Measurements from ENCODE around the gene PCDH9.

The PCDH9 gene

DNA sequence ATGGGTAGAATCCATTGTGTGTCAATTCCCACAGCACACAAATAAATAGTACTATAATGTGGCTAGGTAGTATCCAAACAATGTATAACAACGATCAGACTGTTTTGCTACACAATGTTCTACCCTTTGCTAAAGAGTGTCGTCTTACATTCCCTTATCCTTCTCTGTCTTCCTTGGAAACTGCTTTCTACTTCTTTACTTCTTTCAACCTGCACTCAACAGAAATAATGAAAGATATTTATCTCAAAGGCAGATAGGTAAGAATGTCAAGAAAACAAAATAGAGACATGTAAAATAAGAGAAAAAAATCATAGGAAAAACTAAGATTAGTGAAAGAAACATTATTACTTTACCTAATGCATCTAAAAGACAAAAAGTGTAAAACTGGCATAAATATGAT, 814.7 kb downstream of the PCDH9 start:
- TF ChIP-seq, protein P1, sequence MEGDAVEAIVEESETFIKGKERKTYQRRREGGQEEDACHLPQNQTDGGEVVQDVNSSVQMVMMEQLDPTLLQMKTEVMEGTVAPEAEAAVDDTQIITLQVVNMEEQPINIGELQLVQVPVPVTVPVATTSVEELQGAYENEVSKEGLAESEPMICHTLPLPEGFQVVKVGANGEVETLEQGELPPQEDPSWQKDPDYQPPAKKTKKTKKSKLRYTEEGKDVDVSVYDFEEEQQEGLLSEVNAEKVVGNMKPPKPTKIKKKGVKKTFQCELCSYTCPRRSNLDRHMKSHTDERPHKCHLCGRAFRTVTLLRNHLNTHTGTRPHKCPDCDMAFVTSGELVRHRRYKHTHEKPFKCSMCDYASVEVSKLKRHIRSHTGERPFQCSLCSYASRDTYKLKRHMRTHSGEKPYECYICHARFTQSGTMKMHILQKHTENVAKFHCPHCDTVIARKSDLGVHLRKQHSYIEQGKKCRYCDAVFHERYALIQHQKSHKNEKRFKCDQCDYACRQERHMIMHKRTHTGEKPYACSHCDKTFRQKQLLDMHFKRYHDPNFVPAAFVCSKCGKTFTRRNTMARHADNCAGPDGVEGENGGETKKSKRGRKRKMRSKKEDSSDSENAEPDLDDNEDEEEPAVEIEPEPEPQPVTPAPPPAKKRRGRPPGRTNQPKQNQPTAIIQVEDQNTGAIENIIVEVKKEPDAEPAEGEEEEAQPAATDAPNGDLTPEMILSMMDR (IDR thresholded peaks at IDR 0.05; ENCODE audit: low read depth, low read length): no peak

GRCh38 chr13:66414066-66414800, 815.9 kb downstream of the PCDH9 start:
- TF ChIP-seq, protein P1 (IDR thresholded peaks at IDR 0.05; ENCODE audit: low read depth, low read length): no peak
- H3K4me3 ChIP-seq (ENCODE audit: low read depth, low read length): no peak overlapping the region

More for the DNA sequence above, 814.7 kb downstream of the PCDH9 start:
- no peak overlapping the region for H3K4me3 ChIP-seq (ENCODE audit: low read depth, low read length)

DNA sequence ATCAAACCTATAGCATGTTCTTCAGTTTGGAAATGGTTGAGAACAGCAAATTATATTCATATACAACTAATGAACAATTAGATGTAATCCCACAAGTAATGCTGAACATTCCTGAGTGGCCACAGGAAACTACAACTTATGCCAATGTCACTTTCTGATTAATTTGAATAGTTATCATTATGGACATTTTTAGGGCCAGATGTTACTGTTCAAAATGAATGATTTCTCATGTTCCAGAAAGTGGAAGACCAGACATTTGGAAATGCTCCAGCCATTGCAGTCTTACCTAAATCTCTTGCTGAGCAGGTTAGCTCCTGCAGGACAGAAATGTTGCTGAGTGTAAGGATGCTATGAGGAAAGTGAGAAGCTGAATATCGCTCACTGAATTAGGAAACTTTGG, 819.8 kb downstream of the PCDH9 start:
- TF ChIP-seq, protein P1 (IDR thresholded peaks at IDR 0.05; ENCODE audit: low read depth, low read length): no peak
- H3K4me3 ChIP-seq (ENCODE audit: low read depth, low read length): no peak overlapping the region

GRCh38 chr13:66409542-66409941, 820.6 kb downstream of the PCDH9 start:
- TF ChIP-seq, protein P1 (IDR thresholded peaks at IDR 0.05; ENCODE audit: low read depth, low read length): no peak
- no peak overlapping the region for H3K4me3 ChIP-seq (ENCODE audit: low read depth, low read length)

DNA sequence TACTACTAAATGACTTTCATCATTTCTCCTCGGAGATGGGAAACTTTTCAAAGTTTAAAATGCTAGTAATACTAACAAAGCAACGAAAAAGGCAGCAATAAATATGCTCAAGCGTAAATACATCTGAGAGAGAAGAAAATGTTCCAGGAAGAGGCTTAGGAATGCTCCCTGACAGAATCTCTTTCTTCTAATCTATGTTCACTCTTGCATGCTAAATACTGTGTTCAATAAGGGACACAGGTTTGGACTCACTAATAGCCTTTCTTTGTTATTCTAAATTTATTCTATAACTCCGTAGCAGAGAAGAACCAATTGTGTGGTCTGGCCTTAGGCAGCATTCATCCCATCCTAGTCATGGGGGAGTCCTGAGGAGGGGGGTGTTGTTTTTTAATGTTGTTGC, 823.0 kb downstream of the PCDH9 start:
- H3K4me3 ChIP-seq (ENCODE audit: low read depth, low read length): no peak overlapping the region
- TF ChIP-seq, protein P1 (IDR thresholded peaks at IDR 0.05; ENCODE audit: low read depth, low read length): no peak

GRCh38 chr13:66405908-66406802, 824.0 kb downstream of the PCDH9 start:
- TF ChIP-seq, protein P1 (IDR thresholded peaks at IDR 0.05; ENCODE audit: low read depth, low read length): no peak
- H3K4me3 ChIP-seq (ENCODE audit: low read depth, low read length): no peak overlapping the region

- TF ChIP-seq, protein P1 (IDR thresholded peaks at IDR 0.05; ENCODE audit: low read depth, low read length): no peak
These were observed 827.6 kb downstream of the PCDH9 start for GRCh38 chr13:66402546-66402945.

More at GRCh38 chr13:66402546-66402945, 827.6 kb downstream of the PCDH9 start:
- H3K4me3 ChIP-seq (ENCODE audit: low read depth, low read length): no peak overlapping the region
